H9 (cell line): ENCODE results near the gene KIAA0513. TPM values are rescaled to one million over a fixed set of nuclear protein-coding genes. Genes with fewer than 3 reads are reported as not detected.

Experiments
- DNase-seq: peaks from one replicate; pipeline ENCODE4 v3.0.0-alpha.2; 2017
- H2AFZ ChIP-seq: one replicate; pipeline ENCODE4 v1.6.1; 2013; ENCODE audit warnings: mild to moderate bottlenecking, low read length, control low read depth, moderate library complexity
- H2AK5ac ChIP-seq: 2 replicates; pipeline ENCODE4 v1.6.1; 2013; ENCODE audit warnings: low read length, control low read depth, mixed read lengths; ENCODE audit not compliant: insufficient read length
- H2BK120ac ChIP-seq: one replicate; pipeline ENCODE4 v1.6.1; 2013; ENCODE audit warnings: low read depth, mild to moderate bottlenecking, low read length, control low read depth, inconsistent platforms; ENCODE audit not compliant: poor library complexity, severe bottlenecking
- H2BK12ac ChIP-seq: 2 replicates; pipeline ENCODE4 v1.6.1; 2013; ENCODE audit warnings: low read length, control low read depth, mixed read lengths, low read depth; ENCODE audit not compliant: insufficient read length
- H2BK15ac ChIP-seq: 2 replicates; pipeline ENCODE4 v1.6.1; 2013; ENCODE audit warnings: low read depth, low read length, control low read depth
- H2BK20ac ChIP-seq: one replicate; pipeline ENCODE4 v1.6.1; 2013; ENCODE audit warnings: low read depth, mild to moderate bottlenecking, low read length, control low read depth, inconsistent platforms; ENCODE audit not compliant: poor library complexity, severe bottlenecking
- H2BK5ac ChIP-seq: 2 replicates; pipeline ENCODE4 v1.6.1; 2013; ENCODE audit warnings: low read length, control low read depth, mixed read lengths; ENCODE audit not compliant: insufficient read length
- H3K14ac ChIP-seq: 2 replicates; pipeline ENCODE4 v1.6.1; 2013; ENCODE audit warnings: low read length, control low read depth; ENCODE audit not compliant: insufficient read depth
- H3K18ac ChIP-seq: 2 replicates; pipeline ENCODE4 v1.6.1; 2013; ENCODE audit warnings: low read depth, mild to moderate bottlenecking, mixed read lengths, low read length, control low read depth; ENCODE audit not compliant: insufficient read length
- H3K23ac ChIP-seq: 2 replicates; pipeline ENCODE4 v1.6.1; 2013; ENCODE audit warnings: low read length, control low read depth, mixed read lengths, low read depth; ENCODE audit not compliant: insufficient read length
- H3K23me2 ChIP-seq: 2 replicates; pipeline ENCODE4 v1.6.1; 2013; ENCODE audit warnings: low read depth, mild to moderate bottlenecking, mixed read lengths, low read length, control low read depth; ENCODE audit not compliant: insufficient read length, poor library complexity, severe bottlenecking
- H3K27ac ChIP-seq: 2 replicates; pipeline ENCODE4 v1.5.1; 2013; ENCODE audit warnings: low read length, control low read depth, mixed read lengths, low read depth; ENCODE audit not compliant: insufficient read length
- H3K27me3 ChIP-seq: 2 replicates; pipeline ENCODE4 v1.6.1; 2013; ENCODE audit warnings: low read length, control low read depth, inconsistent platforms; ENCODE audit not compliant: insufficient read depth
- H3K4ac ChIP-seq: 2 replicates; pipeline ENCODE4 v1.6.1; 2013; ENCODE audit warnings: low read depth, mild to moderate bottlenecking, control low read depth, inconsistent platforms, low read length, moderate library complexity
- H3K4me1 ChIP-seq: 2 replicates; pipeline ENCODE4 v1.6.1; 2013; ENCODE audit warnings: low read length, control low read depth, inconsistent platforms; ENCODE audit not compliant: insufficient read depth
- H3K4me2 ChIP-seq: 2 replicates; pipeline ENCODE4 v1.6.1; 2013; ENCODE audit warnings: low read length, control low read depth, mixed read lengths; ENCODE audit not compliant: insufficient read length, insufficient read depth
- H3K56ac ChIP-seq: 2 replicates; pipeline ENCODE4 v1.6.1; 2013; ENCODE audit warnings: low read depth, mild to moderate bottlenecking, mixed read lengths, low read length, control low read depth; ENCODE audit not compliant: insufficient read length
- H3K79me1 ChIP-seq: 2 replicates; pipeline ENCODE4 v1.6.1; 2013; ENCODE audit warnings: low read depth, mild to moderate bottlenecking, moderate library complexity, low read length, control low read depth, inconsistent platforms; ENCODE audit not compliant: insufficient read depth, poor library complexity, severe bottlenecking
- H3K79me2 ChIP-seq: 2 replicates; pipeline ENCODE4 v1.6.1; 2013; ENCODE audit warnings: low read length, control low read depth, inconsistent platforms; ENCODE audit not compliant: insufficient read depth
- H3K9ac ChIP-seq: 2 replicates; pipeline ENCODE4 v1.6.1; 2013; ENCODE audit warnings: low read length, control low read depth, mixed read lengths; ENCODE audit not compliant: insufficient read length; ENCODE audit errors: extremely low read depth
- H3K9me3 ChIP-seq: one replicate; pipeline ENCODE4 v1.6.1; 2013; ENCODE audit warnings: low read depth, low read length, inconsistent platforms; ENCODE audit not compliant: control insufficient read depth
- H3T11ph ChIP-seq: one replicate; pipeline ENCODE4 v1.6.1; 2013; ENCODE audit warnings: mild to moderate bottlenecking, low read length, control low read depth, inconsistent platforms
- H4K20me1 ChIP-seq: one replicate; pipeline ENCODE4 v1.6.1; 2013; ENCODE audit not compliant: control insufficient read depth, insufficient read length, insufficient read depth
- H4K5ac ChIP-seq: 2 replicates; pipeline ENCODE4 v1.6.1; 2013; ENCODE audit warnings: low read depth, mild to moderate bottlenecking, mixed read lengths, low read length, control low read depth; ENCODE audit not compliant: insufficient read length
- H4K8ac ChIP-seq: replicated peaks from 2 replicates; pipeline ENCODE4 v1.6.1; 2013; ENCODE audit warnings: low read length, control low read depth, mixed read lengths, low read depth; ENCODE audit not compliant: insufficient read length
- H4K91ac ChIP-seq: 2 replicates; pipeline ENCODE4 v1.6.1; 2013; ENCODE audit warnings: low read depth, mild to moderate bottlenecking, moderate library complexity, mixed read lengths, low read length, control low read depth; ENCODE audit not compliant: insufficient read length
- H3K27ac Mint-ChIP-seq, 3 experiments: 2 replicates in 2 of 3; 3 replicates in 1 of 3; pipeline ENCODE4 v1.8.0; 2020 to 2021; ENCODE audit warnings: mixed read lengths in 3 of 3, mild to moderate bottlenecking in 1 of 3, moderate library complexity in 1 of 3
- H3K27me3 Mint-ChIP-seq: 2 replicates; pipeline ENCODE4 v1.8.0; 2021; ENCODE audit warnings: low read depth, mild to moderate bottlenecking, moderate library complexity, mixed read lengths
- H3K36me3 Mint-ChIP-seq, 3 experiments: 2 replicates in 2 of 3; 3 replicates in 1 of 3; pipeline ENCODE4 v1.8.0; 2020 to 2021; ENCODE audit warnings: low read depth in 3 of 3, mixed read lengths in 3 of 3; ENCODE audit not compliant: insufficient read depth in 1 of 3
- H3K4me1 Mint-ChIP-seq, 2 experiments: 2 replicates each; pipeline ENCODE4 v1.8.0; 2020; ENCODE audit warnings: mixed read lengths in 2 of 2
- H3K4me3 Mint-ChIP-seq, 2 experiments: 2 replicates in 1 of 2; 3 replicates in 1 of 2; pipeline ENCODE4 v1.8.0; 2020 to 2021; ENCODE audit warnings: mild to moderate bottlenecking in 2 of 2, mixed read lengths in 2 of 2, moderate library complexity in 1 of 2
- H3K9me3 Mint-ChIP-seq, 2 experiments: 2 replicates in 1 of 2; 3 replicates in 1 of 2; pipeline ENCODE4 v1.8.0; 2020; ENCODE audit warnings: mild to moderate bottlenecking in 2 of 2, mixed read lengths in 2 of 2, moderate library complexity in 1 of 2
- CTCF ChIP-seq: fragments of 200-600 bp; sonication (generic); conservative IDR thresholded peaks from 3 replicates; pipeline ENCODE4 v1.8.0; 2021; ENCODE audit warnings: antibody characterized with exemption, mild to moderate bottlenecking
- WGBS: extraction: QIAGEN DNeasy Blood & Tissue Kit; methylation state at CpG from one replicate; pipeline ENCODE4 v1.1.7; 2013; ENCODE audit warnings: missing lambda C conversion rate, low lambda C conversion rate, mixed read lengths; ENCODE audit not compliant: insufficient read length; ENCODE audit errors: extremely low coverage; 5-methylcytosine and 5-hydroxymethylcytosine counted together
- total RNA-seq: library from RNA; stranded (reverse); gene quantifications from 2 replicates; pipeline ENCODE4 v1.2.1, GENCODE V29; 2021

Gene KIAA0513
- total RNA-seq, 1 experiment from 2014 or later, result 4.7 TPM

GRCh38 chr16:85133290-85133599, 105.7 kb downstream of the KIAA0513 start:
- no peaks in the 10 kb centered on the region for H3K36me3 Mint-ChIP-seq

More at GRCh38 chr16:85133290-85133599, 105.7 kb downstream of the KIAA0513 start:
- Histone ChIP-seq H3K9ac (no peak overlapping the region), H3K4me2 (no peak overlapping the region), H2BK12ac (no peak overlapping the region), H4K20me1 (no peaks in the 10 kb centered on the region), H3K79me2 (no peaks in the 10 kb centered on the region), H3K14ac (no peak overlapping the region), H2AFZ (no peak overlapping the region), H3K18ac (no peak overlapping the region), H3K23ac (no peak overlapping the region), H3K56ac (no peak overlapping the region), H4K8ac (no peak overlapping the region), H2BK15ac (no peak overlapping the region), H3K4ac (no peak overlapping the region), H3T11ph (no peak overlapping the region), H4K91ac (no peak overlapping the region), H3K4me1 (no peaks in the 10 kb centered on the region; the same call in 1 of the 2 replicates), H2AK5ac (no peak overlapping the region), H3K79me1 (no peaks in the 10 kb centered on the region), H4K5ac (no peak overlapping the region), H2BK20ac (no peak overlapping the region), H3K9me3 (no peaks in the 10 kb centered on the region), H2BK5ac (no peak overlapping the region), H3K27me3 (no peaks in the 10 kb centered on the region), H2BK120ac (no peak overlapping the region), H3K23me2 (no peaks in the 10 kb centered on the region), H3K27ac (no peak overlapping the region)
- no CpG with 5 or more reads among the region's 1 CpG for WGBS
- peaks cover 13% of the 10 kb centered on the region for H3K27me3 Mint-ChIP-seq
- no peak for DNase-seq
- no peak for TF ChIP-seq CTCF
- no peak overlapping the region for H3K4me3 Mint-ChIP-seq
- H3K27ac Mint-ChIP-seq, result no peak overlapping the region
- H3K4me1 Mint-ChIP-seq, result peaks cover 12 to 28% of the 10 kb centered on the region in 2 experiments
- peaks cover 0 to 3% of the 10 kb centered on the region in 2 experiments; a peak in 2 of 5 replicates for H3K9me3 Mint-ChIP-seq
